ENCODE results near the gene PRSS22. TPM values are rescaled to one million over a fixed set of nuclear protein-coding genes. Genes with fewer than 3 reads are reported as not detected.

PRSS22 gene
- total RNA-seq, 4 donors from 2014 or later, result not detected

DNA sequence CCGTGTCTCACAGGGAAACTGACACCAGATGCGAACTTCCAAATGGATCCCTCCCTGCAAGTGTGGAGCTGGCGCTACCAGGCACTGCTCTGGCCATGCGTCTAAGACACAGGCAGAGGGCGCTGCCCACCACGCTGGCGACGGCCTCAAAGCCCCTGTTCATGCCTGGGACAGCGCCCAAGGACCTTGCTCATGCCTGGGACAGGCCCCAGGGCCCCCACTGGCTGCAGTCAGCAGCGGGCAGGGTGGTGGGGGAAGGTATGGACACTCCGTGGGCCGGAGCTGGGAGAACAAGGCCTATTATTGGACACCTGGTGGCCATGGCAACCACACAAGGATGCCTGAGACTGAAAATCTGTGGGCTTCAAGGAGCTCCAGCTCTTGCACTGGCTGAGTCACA, 19.0 kb downstream of the PRSS22 start:
- no peak for TF ChIP-seq EP300 (IDR thresholded peaks at IDR 0.05)
- TF ChIP-seq, protein P1, sequence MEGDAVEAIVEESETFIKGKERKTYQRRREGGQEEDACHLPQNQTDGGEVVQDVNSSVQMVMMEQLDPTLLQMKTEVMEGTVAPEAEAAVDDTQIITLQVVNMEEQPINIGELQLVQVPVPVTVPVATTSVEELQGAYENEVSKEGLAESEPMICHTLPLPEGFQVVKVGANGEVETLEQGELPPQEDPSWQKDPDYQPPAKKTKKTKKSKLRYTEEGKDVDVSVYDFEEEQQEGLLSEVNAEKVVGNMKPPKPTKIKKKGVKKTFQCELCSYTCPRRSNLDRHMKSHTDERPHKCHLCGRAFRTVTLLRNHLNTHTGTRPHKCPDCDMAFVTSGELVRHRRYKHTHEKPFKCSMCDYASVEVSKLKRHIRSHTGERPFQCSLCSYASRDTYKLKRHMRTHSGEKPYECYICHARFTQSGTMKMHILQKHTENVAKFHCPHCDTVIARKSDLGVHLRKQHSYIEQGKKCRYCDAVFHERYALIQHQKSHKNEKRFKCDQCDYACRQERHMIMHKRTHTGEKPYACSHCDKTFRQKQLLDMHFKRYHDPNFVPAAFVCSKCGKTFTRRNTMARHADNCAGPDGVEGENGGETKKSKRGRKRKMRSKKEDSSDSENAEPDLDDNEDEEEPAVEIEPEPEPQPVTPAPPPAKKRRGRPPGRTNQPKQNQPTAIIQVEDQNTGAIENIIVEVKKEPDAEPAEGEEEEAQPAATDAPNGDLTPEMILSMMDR (IDR thresholded peaks at IDR 0.05), result peak; percentile 27 to 55 (median 35)
- Histone ChIP-seq H3K9me3 (no peaks in the 10 kb centered on the region), H3K27ac (replicated peaks in 1 of 4) (no peak overlapping the region), H3K27me3 (peaks cover 0 to 68% (median 2%) of the 10 kb centered on the region in 4 donors), H3K36me3 (no peaks in the 10 kb centered on the region), H3K4me1 (peaks cover 11 to 23% (median 18%) of the 10 kb centered on the region in 4 donors), H3K4me3 (no peak overlapping the region)
- DNase-seq (ENCODE audit: extremely low spot score), result no peak
- 6% methylated on average over 11 of the region's 12 CpGs for WGBS
- intact Hi-C loops (cut with DNase I), result no loop called here

DNA sequence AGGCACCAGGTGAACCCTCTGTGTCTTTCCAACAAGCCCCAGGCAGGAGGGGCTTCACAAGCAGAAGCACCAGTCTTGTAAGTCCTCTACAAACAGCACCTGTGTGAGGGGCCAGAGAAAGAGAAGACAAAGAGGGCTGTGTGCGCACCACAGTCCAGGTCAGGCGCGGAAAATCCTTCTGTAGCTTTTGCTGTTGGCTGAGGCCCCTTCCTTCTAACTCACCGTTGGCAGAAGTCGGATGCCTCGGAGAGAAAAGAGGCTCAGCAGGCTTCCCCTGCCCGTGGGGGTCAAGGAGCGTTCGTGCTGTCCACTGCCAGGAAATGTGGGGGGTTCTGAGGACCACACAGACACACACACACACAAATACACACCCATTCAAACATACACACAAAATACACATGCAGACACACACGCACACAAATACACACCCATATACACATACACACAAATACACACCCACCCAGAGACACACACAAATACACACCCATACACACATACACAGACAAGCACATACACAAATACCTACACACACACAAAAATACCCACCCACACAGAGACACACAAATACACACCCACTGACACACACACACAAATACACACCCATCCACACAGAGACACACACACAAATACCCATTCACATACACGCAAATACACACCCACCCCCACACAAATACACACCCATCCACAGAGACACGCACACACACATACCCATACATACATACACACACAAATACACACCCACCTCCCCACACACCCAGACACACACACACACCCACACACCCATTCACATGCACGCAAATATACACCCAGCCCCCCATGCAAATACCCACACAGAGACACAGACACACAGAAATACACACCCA, 21.1 kb downstream of the PRSS22 start:
- no peak for DNase-seq (ENCODE audit: extremely low spot score)
- 63% methylated on average over 13 of the region's 13 CpGs for WGBS
- TF ChIP-seq POLR2AphosphoS5 (IDR thresholded peaks at IDR 0.05) (no peak), POLR2A (IDR thresholded peaks at IDR 0.05; ENCODE audit: low read depth) (no peak), EP300 (IDR thresholded peaks at IDR 0.05) (no peak)
- TF ChIP-seq, protein P1 (IDR thresholded peaks at IDR 0.05), result no peak
- Histone ChIP-seq H3K36me3 (no peaks in the 10 kb centered on the region), H3K27ac (replicated peaks in 1 of 4) (peak overlapping the region in 1 of 4 donors; percentile 48), H3K27me3 (peaks cover 0 to 71% (median 2%) of the 10 kb centered on the region in 4 donors), H3K9me3 (no peaks in the 10 kb centered on the region), H3K4me1 (peaks cover 4 to 14% (median 11%) of the 10 kb centered on the region in 4 donors), H3K4me3 (no peak overlapping the region)
- intact Hi-C loops (cut with DNase I), result no loop called here

DNA sequence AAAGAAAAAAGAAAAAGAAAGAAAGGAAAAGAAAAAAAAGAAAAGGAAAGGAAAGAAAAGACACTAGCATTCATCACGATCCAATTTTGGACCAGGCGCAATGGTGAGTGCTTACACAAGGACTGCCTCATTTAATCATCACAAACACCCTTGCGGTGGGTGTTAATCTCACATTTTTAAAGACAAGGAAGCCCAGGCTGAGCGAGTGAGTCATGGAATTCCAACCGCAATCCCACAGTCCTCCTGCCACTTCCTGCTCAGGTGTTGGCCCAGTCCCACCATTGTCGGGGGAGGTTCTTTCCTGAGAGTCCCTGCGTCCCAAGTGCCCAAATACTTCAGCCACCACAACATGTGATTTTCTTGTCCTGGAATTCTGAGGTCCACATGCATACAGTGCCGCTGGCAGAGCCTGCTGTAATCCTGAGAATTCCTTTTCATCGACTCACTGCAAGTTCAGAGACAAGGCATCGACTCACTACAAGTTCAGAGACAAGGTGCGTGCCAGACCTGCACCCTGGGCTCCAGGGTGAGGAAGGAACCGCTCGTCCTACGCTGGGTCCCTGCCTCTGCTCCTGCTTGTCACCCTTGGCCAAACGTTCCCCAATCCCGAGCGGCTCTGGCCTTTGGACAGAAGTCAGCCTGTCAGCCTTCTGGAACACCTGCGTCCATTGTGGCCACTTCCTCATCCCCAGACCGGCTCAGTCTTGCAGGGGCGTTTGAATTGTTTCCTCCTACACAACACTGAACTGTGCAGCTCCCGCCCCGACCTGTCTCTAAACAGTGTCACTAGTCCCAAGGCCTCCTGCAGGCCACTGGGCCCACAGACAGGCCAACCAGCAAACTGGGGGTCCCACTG, 22.1 kb downstream of the PRSS22 start:
- peaks cover 0 to 9% (median 5%) of the 10 kb centered on the region in 4 donors for H3K4me1 ChIP-seq
- peaks cover 0 to 71% (median 2%) of the 10 kb centered on the region in 4 donors for H3K27me3 ChIP-seq
- intact Hi-C loops (cut with DNase I), result no loop called here
- H3K9me3 ChIP-seq, result no peaks in the 10 kb centered on the region
- no peak for DNase-seq (ENCODE audit: extremely low spot score)
- 58% methylated on average over 21 of the region's 22 CpGs for WGBS
- no peak overlapping the region for H3K4me3 ChIP-seq
- H3K36me3 ChIP-seq, result no peaks in the 10 kb centered on the region
- peak overlapping the region in 1 of 4 donors; percentile 48 for H3K27ac ChIP-seq (replicated peaks in 1 of 4)
- peak in 1 of 2 donors; percentile 20 for TF ChIP-seq POLR2AphosphoS5 (IDR thresholded peaks at IDR 0.05)
- TF ChIP-seq, protein P1 (IDR thresholded peaks at IDR 0.05), result no peak

DNA sequence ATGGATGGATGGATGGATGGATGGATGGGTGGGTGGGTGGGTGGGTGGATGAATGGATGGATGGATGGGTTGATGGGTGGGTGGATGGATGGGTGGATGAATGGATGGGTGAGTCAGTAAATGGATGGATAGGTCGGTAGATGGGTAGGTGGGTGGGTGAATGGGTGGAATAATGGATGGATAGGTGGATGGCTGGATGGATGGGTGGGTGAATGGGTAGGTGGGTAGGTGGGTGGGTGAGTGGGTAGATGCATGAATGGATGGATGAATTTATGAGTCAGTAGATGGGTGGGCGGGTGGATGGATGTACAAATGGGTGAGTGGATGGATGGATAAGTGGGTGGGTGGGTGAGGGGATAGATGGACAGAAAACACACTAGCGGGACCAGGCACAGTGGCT, 23.0 kb downstream of the PRSS22 start:
- H3K4me3 ChIP-seq, result no peak overlapping the region
- WGBS, result 78% methylated on average over 3 of the region's 3 CpGs
- no peaks in the 10 kb centered on the region for H3K36me3 ChIP-seq
- H3K4me1 ChIP-seq, result peaks cover 0 to 9% (median 7%) of the 10 kb centered on the region in 4 donors
- TF ChIP-seq POLR2AphosphoS5 (IDR thresholded peaks at IDR 0.05) (no peak), POLR2A (IDR thresholded peaks at IDR 0.05; ENCODE audit: low read depth) (no peak), EP300 (IDR thresholded peaks at IDR 0.05) (no peak)
- TF ChIP-seq, protein P1 (IDR thresholded peaks at IDR 0.05), result no peak
- DNase-seq (ENCODE audit: extremely low spot score), result no peak
- H3K27ac ChIP-seq (replicated peaks in 1 of 4), result no peak overlapping the region
- intact Hi-C loops (cut with DNase I), result no loop called here
- H3K9me3 ChIP-seq, result no peaks in the 10 kb centered on the region
- peaks cover 0 to 71% (median 2%) of the 10 kb centered on the region in 4 donors for H3K27me3 ChIP-seq

Measured in esophagus muscularis mucosa (tissue), 4 donors.